ENCODE measurements around the gene NOL4L.

NOL4L gene

DNA sequence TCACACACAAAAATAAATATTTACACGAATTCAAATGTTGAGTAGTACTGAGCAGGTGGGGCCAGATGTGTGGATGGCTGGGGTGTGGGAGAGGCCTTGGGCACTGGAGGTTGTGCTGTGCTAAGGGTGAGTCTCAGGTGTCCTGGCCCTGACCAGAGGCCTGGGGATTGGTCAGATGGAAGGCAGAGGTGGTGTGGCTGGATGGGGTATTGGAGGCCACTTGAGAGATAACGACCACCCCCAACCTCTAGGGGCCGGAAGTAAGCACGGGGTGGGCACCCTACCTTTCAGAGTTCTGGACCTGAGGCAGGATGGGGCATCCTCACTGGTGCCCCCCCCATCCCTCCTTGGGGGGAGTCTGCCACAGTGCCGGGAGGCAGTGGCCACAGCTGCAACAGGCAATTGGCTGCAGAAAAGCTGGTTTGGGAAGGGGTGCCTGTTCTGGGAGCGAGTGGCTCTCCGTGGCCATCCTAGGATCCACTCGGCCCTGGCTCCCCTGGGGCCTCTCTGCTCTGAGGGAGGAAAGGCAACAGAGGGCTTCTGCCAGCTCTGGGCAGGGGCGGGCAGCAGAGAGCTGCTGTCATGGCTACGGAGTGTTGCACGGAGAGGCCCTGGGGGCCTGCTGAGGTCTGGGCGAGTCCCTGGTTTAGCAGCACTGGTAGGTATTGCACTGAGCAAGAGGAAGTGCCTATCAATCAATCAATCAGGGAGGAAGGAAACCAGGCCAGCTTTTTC, 139.4 kb downstream of the NOL4L start:
- no peak for TF ChIP-seq CTCF (conservative IDR thresholded peaks at IDR 0.05)
- peak overlapping the region; percentile 15; the same call in 1 of the 2 replicates for H3K27ac ChIP-seq

DNA sequence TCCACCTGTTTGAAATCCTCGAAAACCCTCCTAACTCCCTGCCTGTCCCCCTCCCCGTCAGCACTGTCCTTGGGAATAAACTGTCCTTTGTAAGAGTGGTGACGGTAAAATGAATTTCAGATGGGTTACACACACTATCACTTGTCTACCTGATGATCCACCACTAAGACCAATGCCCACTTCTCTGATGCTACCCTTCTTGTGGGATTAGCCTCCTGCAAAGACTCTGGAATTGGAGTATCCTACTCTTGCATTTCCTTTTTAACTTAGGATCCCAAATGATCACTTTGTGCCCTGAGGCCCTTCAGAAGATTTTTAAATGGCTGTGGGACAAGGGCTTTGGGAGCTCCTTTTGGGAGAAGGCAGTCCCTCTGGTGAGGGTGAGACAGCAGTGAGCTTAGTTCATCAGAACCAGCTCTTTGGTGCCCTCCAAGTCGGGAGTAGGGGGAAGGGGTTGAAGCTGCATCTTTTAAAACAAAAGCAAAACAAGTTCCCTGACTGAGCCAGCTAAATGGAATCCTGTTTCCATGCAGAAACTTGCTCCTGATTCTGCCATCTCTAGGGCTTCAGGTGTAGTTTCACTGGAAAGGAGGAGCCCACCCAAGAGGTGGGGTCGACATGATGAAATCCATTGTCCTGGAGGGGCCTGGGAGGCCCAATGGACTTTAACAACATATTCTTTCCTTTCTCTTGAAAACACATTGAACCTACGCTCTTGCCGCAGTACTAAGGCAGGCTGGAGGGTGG, 140.5 kb downstream of the NOL4L start:
- TF ChIP-seq CTCF (conservative IDR thresholded peaks at IDR 0.05), result no peak
- peak overlapping the region; percentile 15; the same call in 1 of the 2 replicates for H3K27ac ChIP-seq

DNA sequence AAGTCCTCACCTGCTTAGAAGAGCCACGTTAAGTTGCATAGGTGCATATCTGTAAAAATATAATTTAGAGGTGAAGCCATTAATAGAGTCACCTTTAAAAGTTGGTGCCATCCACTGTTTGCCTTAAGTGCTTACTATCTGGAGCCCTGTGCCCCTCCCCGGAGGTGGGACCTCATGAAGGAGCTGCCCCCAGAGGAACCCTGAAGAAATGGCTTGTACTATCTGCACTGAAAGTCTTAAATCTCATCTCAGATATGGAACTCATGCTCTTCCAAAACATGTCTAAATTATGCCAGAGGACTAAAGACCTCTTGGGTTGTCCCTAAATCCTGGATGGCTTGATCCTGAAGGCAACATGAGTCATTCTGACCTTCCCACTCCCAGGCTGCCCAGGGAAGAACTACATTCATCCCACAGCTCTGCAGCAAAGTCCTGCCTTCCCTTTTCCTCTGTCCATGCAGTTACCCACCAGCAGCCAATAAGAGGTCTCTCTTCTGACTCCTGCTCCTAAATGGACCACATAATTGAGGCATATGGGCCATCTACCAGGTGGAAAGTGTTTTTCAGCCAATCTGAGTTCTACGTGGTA, 141.7 kb downstream of the NOL4L start:
- H3K27ac ChIP-seq, result no peak overlapping the region
- no peak for TF ChIP-seq CTCF (conservative IDR thresholded peaks at IDR 0.05)

- no peak for TF ChIP-seq CTCF (conservative IDR thresholded peaks at IDR 0.05)
- H3K27ac ChIP-seq, result no peak overlapping the region
Measured at GRCh38 chr20:32442630-32443373, 142.3 kb downstream of the NOL4L start.

DNA sequence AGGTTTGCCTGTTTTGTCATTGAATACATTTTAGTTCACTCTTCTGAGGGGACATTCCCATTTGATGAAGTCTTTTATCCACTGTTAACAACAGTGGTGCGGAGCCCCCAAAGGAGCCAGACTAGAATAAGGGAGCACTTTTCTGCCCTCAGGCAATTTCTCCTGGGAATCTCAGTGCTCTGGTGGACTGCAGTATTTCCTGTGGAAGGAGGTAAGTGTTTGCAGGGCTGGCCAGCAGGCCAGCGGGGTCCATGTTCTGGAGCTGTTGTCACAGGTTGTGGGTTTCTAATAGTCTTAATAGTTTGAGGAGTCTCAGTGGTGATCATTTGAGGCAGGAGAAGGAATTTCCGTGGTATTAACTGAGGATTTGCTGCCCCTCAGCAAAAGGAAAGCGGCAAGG, 143.5 kb downstream of the NOL4L start:
- TF ChIP-seq CTCF (conservative IDR thresholded peaks at IDR 0.05), result no peak
- peak overlapping the region; percentile 8; the same call in 1 of the 2 replicates for H3K27ac ChIP-seq

DNA sequence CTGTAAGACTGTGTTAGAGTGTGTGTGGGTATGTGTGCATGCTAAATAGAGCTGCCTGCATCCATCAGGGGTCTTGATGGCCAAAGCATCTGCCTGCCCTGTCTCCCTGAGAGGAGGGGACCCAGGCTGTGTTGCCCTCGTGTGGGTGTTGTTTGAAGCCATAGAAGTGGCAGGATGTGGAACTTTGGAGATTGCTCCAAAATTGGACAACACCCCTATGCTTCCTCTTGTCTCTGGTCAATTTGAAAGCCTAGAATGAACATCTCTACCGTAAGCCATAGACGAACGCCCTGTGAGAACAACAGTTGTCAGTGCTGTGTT, 144.4 kb downstream of the NOL4L start:
- no peak overlapping the region for H3K27ac ChIP-seq
- no peak for TF ChIP-seq CTCF (conservative IDR thresholded peaks at IDR 0.05)
